NCI-H2196 (cell line): ENCODE measurements around the gene CCDC6.
"Not testable (repeated sequence)": the region's sequence is repeated elsewhere in the genome, so short reads cannot be mapped to it uniquely, and the experiment has no call there.

Source experiments
- DNase-seq: peaks from one replicate; lab custom pipeline; 2025; ENCODE audit not compliant: unreplicated experiment; lab: John Stamatoyannopoulos, UW

The CCDC6 gene

GRCh38 chr10:59771162-59771807 lies 135.1 kb downstream of the CCDC6 start:
- no peak for DNase-seq

- DNase-seq = no peak
Observed at GRCh38 chr10:59770689-59771088, 135.7 kb downstream of the CCDC6 start.

- DNase-seq = no peak
Observed at GRCh38 chr10:59762505-59762904, 143.9 kb downstream of the CCDC6 start.

GRCh38 chr10:59757966-59758365 lies 148.4 kb downstream of the CCDC6 start:
- DNase-seq = no peak

- no peak for DNase-seq
Observed at GRCh38 chr10:59754951-59755350, 151.4 kb downstream of the CCDC6 start.

- DNase-seq = no peak
Observed at GRCh38 chr10:59753267-59753666, 153.1 kb downstream of the CCDC6 start, which contains the start of gene MRLN. MRLN (minus strand) TSS chr10:59753455.

- DNase-seq = no peak
Observed at GRCh38 chr10:59752278-59752940, 153.9 kb downstream of the CCDC6 start.

- no peak for DNase-seq
Observed at GRCh38 chr10:59750155-59750945, 156.0 kb downstream of the CCDC6 start.

- no peak for DNase-seq
Observed at GRCh38 chr10:59748834-59749233, 157.5 kb downstream of the CCDC6 start.

- DNase-seq = no peak
Observed at GRCh38 chr10:59745163-59745650, 161.1 kb downstream of the CCDC6 start.

- not testable (repeated sequence) for DNase-seq
Observed at GRCh38 chr10:59744762-59745161, 161.6 kb downstream of the CCDC6 start.

GRCh38 chr10:59744156-59744555 lies 162.2 kb downstream of the CCDC6 start:
- not testable (repeated sequence) for DNase-seq

GRCh38 chr10:59741583-59741982 lies 164.8 kb downstream of the CCDC6 start:
- no peak for DNase-seq

- DNase-seq = no peak
Observed at GRCh38 chr10:59741048-59741447, 165.3 kb downstream of the CCDC6 start.
